Parathyroid adenoma (tissue), 2 donors: ENCODE results near the gene ADAMTSL4.

ENCODE experiments used
- H2AFZ ChIP-seq: fragments of 300-600 bp; sonication (generic); one replicate; pipeline ENCODE4 v1.7.0; 2017; ENCODE audit warnings: antibody characterized with exemption, mild to moderate bottlenecking
- H3K27ac ChIP-seq: fragments of 300-600 bp; sonication (generic); one replicate; pipeline ENCODE4 v1.7.0; 2017
- H3K27me3 ChIP-seq: fragments of 300-600 bp; sonication (generic); one replicate; pipeline ENCODE4 v1.7.0; 2017; ENCODE audit warnings: low read length; ENCODE audit not compliant: control insufficient read depth, insufficient read depth
- H3K36me3 ChIP-seq: fragments of 300-600 bp; sonication (generic); one replicate; pipeline ENCODE4 v1.7.0; 2017; ENCODE audit warnings: low read length; ENCODE audit not compliant: control insufficient read depth, insufficient read depth
- H3K4me1 ChIP-seq: fragments of 300-600 bp; sonication (generic); one replicate; pipeline ENCODE4 v1.7.0; 2017; ENCODE audit warnings: control low read depth
- H3K4me2 ChIP-seq: fragments of 300-600 bp; sonication (generic); one replicate; pipeline ENCODE4 v1.7.0; 2017; ENCODE audit warnings: low read length
- H3K4me3 ChIP-seq: fragments of 300-600 bp; sonication (generic); one replicate; pipeline ENCODE4 v1.7.0; 2017; ENCODE audit warnings: low read depth, low read length
- H3K79me2 ChIP-seq: fragments of 300-600 bp; sonication (generic); one replicate; pipeline ENCODE4 v1.7.0; 2017; ENCODE audit warnings: control low read depth
- H3K9ac ChIP-seq: fragments of 300-600 bp; sonication (generic); one replicate; pipeline ENCODE4 v1.7.0; 2017; ENCODE audit warnings: mild to moderate bottlenecking
- H3K9me3 ChIP-seq: fragments of 300-600 bp; sonication (generic); one replicate; pipeline ENCODE4 v1.7.0; 2017; ENCODE audit warnings: low read length; ENCODE audit not compliant: control insufficient read depth
- CTCF ChIP-seq: fragments of 300-600 bp; sonication (generic); IDR thresholded peaks from one replicate; pipeline ENCODE4 v1.7.0; 2017; ENCODE audit warnings: antibody characterized with exemption, mild to moderate bottlenecking
- donor health status: primary hyperparathyroidism.

Gene ADAMTSL4

DNA sequence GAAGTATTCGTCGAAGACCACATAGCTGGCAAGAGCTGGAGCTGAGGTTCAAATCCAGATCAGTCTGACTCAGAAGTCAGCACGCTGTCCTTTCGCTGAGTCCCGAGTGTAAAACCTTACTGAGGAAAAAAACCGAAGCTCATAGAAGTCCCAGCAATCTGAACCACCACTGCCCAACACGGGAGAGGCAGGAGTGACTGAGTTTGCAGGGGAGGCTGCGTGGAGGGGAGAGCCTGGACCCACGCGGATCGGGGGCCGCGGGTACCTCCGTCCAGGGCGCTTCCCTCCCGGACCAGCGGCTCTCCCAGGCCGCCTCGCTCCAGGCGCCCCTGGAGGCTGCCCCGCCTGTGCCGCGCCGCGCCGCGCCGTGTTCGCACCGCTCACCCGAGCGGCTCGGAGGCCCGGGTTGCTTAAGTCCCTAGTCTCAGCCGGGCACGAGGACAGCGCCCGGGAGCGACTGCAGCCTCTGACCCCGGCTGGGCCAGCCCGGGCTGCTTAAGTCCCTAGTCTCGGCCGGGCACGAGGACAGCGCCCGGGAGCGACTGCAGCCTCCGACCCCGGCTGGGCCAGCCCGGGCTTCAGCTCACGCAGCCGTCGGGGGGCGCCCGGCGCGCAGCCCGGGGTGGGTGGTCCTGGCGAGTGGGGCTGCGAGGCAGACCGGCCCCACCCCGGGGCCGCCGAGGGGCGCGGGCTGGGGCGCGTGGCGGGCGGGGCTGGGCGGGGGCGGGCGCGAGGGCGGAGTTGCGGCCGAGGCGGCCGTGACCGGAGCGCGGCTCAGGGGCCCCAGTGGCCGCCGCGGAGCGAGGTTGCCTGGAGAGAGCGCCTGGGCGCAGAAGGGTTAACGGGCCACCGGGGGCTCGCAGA lies at the start of gene ADAMTSL4:
TSS of gene ADAMTSL4 (plus strand) at position 777 of the 864 bp plus-strand sequence. CDS start 2,881 bp downstream, outside the sequence.
- H2AFZ ChIP-seq, result peak within 1 kb of the TSS; percentile 87
- no peak for TF ChIP-seq CTCF
- H3K36me3 ChIP-seq, result no peaks in the 10 kb centered on the region
- no peaks in the 10 kb centered on the region for H3K4me1 ChIP-seq
- H3K4me2 ChIP-seq, result peak within 1 kb of the TSS; percentile 76
- H3K79me2 ChIP-seq, result no peaks in the 10 kb centered on the region
- H3K9ac ChIP-seq, result no peak within 1 kb of the TSS
- no peak within 1 kb of the TSS for H3K27ac ChIP-seq
- H3K9me3 ChIP-seq, result no peaks in the 10 kb centered on the region
- H3K4me3 ChIP-seq, result peak within 1 kb of the TSS; percentile 52
- no peaks in the 10 kb centered on the region for H3K27me3 ChIP-seq

DNA sequence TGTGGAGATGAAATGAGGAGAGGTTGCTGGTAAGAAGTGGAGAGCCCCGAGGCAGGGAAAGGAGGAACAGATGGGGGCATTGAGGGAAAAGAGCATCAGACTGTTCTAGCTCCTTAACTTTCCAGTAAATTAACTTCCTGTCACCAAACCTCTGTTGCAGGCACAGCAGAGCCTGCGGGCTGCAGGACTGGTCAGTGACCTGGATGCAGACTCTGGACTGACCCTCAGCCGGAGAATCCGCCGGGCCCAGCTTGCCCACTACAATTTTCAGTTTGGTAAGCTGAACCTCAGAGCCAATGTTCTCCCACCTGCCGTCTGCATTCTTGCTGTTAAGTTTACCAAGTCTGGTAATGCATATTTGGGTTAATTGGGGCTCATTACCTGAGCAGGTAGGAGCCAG lies 43.8 kb upstream of the ADAMTSL4 start:
- Histone ChIP-seq H3K79me2 (no peaks in the 10 kb centered on the region), H3K9ac (no peak overlapping the region), H3K36me3 (no peaks in the 10 kb centered on the region), H3K27ac (no peak overlapping the region), H3K4me3 (no peak overlapping the region), H3K4me1 (no peaks in the 10 kb centered on the region), H3K27me3 (no peaks in the 10 kb centered on the region), H2AFZ (no peak overlapping the region), H3K9me3 (no peaks in the 10 kb centered on the region), H3K4me2 (no peak overlapping the region)
- no peak for TF ChIP-seq CTCF

- no peaks in the 10 kb centered on the region for H3K9me3 ChIP-seq
- no peaks in the 10 kb centered on the region for H3K36me3 ChIP-seq
- peak within 1 kb of the TSS; percentile 19 for H3K27ac ChIP-seq
- H3K4me1 ChIP-seq, result no peaks in the 10 kb centered on the region
- no peaks in the 10 kb centered on the region for H3K79me2 ChIP-seq
- H3K9ac ChIP-seq, result no peak within 1 kb of the TSS
- H2AFZ ChIP-seq, result no peak within 1 kb of the TSS
- no peak within 1 kb of the TSS for H3K4me3 ChIP-seq
- H3K27me3 ChIP-seq, result no peaks in the 10 kb centered on the region
- TF ChIP-seq CTCF, result no peak
- H3K4me2 ChIP-seq, result no peak within 1 kb of the TSS
Observed at GRCh38 chr1:150507912-150508864, 41.0 kb upstream of the ADAMTSL4 start, which contains the start of gene ECM1. Gene ECM1 (plus strand): TSS chr1:150508109. CDS start chr1:150508210, 101 bp downstream.

DNA sequence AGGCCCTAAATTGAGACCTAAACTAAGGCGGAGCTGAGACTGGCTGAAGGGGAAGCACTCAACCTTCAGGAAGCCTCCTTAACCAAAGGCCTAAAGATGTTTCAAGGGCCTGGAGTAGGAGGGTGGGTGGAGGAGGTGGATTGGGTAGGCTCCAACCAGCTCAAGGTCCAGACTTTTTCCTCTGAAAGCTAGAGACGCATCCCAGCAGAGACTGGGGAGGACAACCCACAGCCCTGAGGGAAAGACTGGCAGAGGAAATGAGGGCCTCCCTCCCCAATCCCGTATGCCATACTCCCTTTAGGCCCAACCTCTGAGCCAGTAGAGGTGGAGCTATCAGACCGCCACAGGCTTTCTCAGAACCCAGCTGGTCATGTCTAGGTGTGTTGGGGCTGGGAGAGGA lies 40.2 kb upstream of the ADAMTSL4 start:
- no peak overlapping the region for H3K4me3 ChIP-seq
- no peaks in the 10 kb centered on the region for H3K36me3 ChIP-seq
- H3K27me3 ChIP-seq, result no peaks in the 10 kb centered on the region
- TF ChIP-seq CTCF, result no peak
- no peak overlapping the region for H3K4me2 ChIP-seq
- no peaks in the 10 kb centered on the region for H3K79me2 ChIP-seq
- H2AFZ ChIP-seq, result no peak overlapping the region
- no peak overlapping the region for H3K27ac ChIP-seq
- no peaks in the 10 kb centered on the region for H3K9me3 ChIP-seq
- H3K9ac ChIP-seq, result no peak overlapping the region
- no peaks in the 10 kb centered on the region for H3K4me1 ChIP-seq
